ENCODE measurements around the gene TMEM92. TPM values are rescaled to one million over a fixed set of nuclear protein-coding genes. Genes with fewer than 3 reads are reported as not detected.
A peak's percentile ranks its signal among the peaks of the same experiment; 100 is the strongest.

The TMEM92 gene
- total RNA-seq, 1 donor, result 0.09 TPM

DNA sequence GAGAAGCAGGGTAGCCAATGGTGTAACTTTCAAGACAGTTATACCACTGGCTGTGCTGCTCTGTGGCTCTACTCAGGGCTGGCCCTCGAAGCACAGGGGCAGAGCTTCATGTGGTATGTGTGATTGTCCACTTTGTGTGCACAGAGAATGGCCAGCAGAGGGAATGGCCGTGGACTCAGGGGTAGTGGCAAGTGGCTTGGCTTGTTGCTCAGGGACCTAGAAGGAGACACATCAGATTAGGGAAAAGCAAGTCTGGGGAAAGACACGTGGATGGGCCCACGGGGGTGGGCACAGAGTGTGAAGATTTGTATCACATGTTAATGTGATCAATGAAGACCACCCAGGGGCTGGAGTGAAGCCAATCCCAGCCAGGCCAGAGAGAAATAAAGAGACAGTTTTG lies 51.6 kb downstream of the TMEM92 start:
- no peak overlapping the region for H3K4me3 ChIP-seq (ENCODE audit: low read depth, low read length)
- TF ChIP-seq, protein P1, sequence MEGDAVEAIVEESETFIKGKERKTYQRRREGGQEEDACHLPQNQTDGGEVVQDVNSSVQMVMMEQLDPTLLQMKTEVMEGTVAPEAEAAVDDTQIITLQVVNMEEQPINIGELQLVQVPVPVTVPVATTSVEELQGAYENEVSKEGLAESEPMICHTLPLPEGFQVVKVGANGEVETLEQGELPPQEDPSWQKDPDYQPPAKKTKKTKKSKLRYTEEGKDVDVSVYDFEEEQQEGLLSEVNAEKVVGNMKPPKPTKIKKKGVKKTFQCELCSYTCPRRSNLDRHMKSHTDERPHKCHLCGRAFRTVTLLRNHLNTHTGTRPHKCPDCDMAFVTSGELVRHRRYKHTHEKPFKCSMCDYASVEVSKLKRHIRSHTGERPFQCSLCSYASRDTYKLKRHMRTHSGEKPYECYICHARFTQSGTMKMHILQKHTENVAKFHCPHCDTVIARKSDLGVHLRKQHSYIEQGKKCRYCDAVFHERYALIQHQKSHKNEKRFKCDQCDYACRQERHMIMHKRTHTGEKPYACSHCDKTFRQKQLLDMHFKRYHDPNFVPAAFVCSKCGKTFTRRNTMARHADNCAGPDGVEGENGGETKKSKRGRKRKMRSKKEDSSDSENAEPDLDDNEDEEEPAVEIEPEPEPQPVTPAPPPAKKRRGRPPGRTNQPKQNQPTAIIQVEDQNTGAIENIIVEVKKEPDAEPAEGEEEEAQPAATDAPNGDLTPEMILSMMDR (IDR thresholded peaks at IDR 0.05; ENCODE audit: insufficient read depth, low read length), result no peak
- DNase-seq (ENCODE audit: low read depth), result no peak

DNA sequence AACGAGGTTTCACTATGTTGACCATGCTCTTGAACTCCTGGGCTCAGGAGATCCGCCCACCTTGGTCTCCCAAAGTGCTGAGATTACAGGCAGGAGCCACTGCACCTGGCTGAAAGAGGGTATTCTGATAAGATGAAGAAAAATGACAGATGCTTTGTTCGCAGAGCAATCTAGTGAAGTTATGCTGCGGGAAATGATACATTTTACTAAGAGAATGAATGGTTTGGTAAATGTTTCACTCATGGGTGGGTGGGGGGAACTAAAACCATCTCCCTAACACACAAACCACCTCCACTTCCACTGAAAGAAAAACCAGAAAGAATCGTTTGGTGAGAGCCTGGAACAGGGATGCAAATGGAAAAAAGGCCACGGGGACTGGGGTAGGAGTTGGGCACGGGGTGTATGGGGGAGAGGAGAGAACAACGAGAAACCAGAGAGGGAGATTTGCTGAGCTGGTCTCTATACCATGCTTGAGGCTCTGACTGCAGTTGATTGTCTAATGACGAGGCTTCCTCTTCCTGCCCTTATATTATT lies 52.6 kb downstream of the TMEM92 start:
- no peak for DNase-seq (ENCODE audit: low read depth)
- TF ChIP-seq, protein P1 (IDR thresholded peaks at IDR 0.05; ENCODE audit: insufficient read depth, low read length), result no peak
- H3K4me3 ChIP-seq (ENCODE audit: low read depth, low read length), result no peak overlapping the region

DNA sequence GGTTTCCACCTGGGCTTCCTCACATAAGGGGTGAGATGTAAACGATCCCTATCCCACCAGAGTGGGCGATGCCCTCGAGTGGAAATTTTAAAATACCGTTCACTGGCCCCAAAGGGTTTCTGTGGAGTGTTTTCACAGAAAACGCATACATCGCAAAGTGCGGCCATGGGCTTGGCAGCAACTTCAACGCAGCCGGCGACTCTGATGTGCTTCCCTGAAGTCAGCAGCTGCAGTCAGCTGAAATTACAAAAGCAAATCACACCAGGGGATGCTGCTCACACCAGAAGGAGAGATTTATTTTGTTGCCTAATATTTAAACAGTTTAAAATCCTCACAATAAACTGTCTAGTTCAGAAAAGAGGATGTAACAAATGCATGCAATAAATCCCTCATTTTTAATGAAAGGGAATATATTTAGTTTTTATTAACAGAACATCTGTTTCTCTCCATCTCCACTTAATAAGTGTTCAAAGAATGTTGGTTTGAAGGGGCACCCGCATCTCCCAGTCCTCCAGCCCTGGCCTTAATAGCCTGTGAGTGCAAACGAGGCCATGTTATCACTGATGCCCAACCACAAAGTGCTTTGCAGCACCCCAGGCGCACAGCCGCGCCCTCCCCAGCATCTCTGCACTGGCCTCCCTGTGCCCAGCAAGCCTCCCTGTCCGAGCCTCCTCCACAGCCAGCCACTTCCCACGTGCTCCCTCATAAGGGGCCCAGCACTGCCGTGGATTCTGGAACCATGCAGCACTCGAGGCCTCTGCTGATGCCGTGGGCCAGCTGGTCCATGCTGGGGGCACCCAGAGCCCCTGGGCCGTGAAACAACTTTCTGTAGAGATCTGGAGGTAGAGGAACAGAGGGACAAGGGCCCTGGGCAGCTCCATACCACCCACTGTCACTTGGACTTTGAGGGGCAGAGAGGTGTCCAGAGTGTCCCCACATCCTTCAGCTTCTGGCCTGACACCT lies 54.4 kb downstream of the TMEM92 start:
- H3K4me3 ChIP-seq (ENCODE audit: low read depth, low read length), result no peak overlapping the region
- DNase-seq (ENCODE audit: low read depth), result no peak
- TF ChIP-seq, protein P1 (IDR thresholded peaks at IDR 0.05; ENCODE audit: insufficient read depth, low read length), result no peak

DNA sequence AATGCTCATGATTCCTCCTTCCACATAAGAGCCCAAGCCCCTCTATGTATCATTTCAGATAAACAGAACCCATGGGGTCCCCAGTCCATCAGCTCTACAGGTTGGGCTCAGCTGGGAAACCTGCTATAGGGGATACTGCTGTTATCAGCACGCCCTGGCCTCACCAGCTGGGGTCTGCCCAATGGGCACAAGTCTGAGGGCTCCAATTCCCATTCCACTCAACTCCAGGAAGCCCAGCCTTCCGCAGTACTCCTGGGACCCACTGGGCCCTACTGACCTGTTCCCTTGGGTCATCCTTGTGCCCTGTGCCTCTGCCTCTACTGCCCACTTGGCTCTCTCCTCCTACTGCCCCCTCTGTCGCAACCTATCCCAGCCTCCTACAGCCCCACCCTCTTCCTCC lies 55.5 kb downstream of the TMEM92 start:
- TF ChIP-seq, protein P1 (IDR thresholded peaks at IDR 0.05; ENCODE audit: insufficient read depth, low read length), result no peak
- H3K4me3 ChIP-seq (ENCODE audit: low read depth, low read length), result no peak overlapping the region

DNA sequence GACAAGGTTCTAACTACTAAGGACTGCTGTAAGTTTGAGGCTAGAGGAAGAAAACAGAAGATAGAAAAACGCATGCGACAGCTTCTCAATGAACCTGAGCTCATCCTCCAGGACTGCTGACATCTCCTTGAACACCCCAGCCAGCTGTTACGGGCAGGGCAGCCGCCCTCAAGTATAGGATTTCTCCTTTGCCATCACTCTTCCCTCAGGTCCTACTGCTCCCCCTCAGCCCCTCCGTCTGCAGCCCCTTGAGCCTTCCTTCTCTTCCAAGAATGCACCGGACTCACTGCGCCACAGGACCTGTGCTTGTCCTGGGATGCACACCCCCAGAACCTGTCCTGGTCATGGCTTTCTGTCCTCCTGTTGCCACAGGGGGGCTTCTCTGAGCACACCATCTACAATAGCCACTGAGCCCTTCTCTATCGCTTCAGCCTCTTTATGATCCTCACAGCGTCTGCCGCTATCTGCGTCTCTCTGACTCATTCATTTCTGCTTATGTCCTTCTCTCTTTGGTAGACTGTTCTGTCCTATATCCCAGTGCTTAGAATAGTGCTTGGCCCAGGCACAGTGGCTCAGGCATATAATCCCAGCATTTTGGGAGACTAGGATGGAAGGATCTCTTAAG lies 56.0 kb downstream of the TMEM92 start:
- TF ChIP-seq, protein P1 (IDR thresholded peaks at IDR 0.05; ENCODE audit: insufficient read depth, low read length), result no peak

More for the DNA sequence above, 55.5 kb downstream of the TMEM92 start:
- peak; percentile 21 for DNase-seq (ENCODE audit: low read depth)

More for the DNA sequence above, 56.0 kb downstream of the TMEM92 start:
- no peak for DNase-seq (ENCODE audit: low read depth)
- no peak overlapping the region for H3K4me3 ChIP-seq (ENCODE audit: low read depth, low read length)

Small RNAs within 50 kb of the gene (small RNA-seq; reads per million reads assigned to genes)
- gene SUMO2P7, result not detected

Other genes with a start within 250 kb of the TMEM92 start
- gene ITGA3, start 218.4 kb upstream of the TMEM92 start, total RNA-seq (ENCODE audit: low replicate concordance), result 16.1 and 35.1 TPM in 2 replicates
- gene PDK2, start 179.1 kb upstream of the TMEM92 start, total RNA-seq (ENCODE audit: low replicate concordance), result 13.2 and 37.8 TPM in 2 replicates
- gene SAMD14, start 144.3 kb upstream of the TMEM92 start, total RNA-seq (ENCODE audit: low replicate concordance), result 1.6 and 5.1 TPM in 2 replicates
- 59.3 and 85.4 TPM in 2 replicates for gene PPP1R9B, start 123.8 kb upstream of the TMEM92 start, total RNA-seq (ENCODE audit: low replicate concordance)
- 0.65 and 0.90 TPM in 2 replicates for gene SGCA, start 108.5 kb upstream of the TMEM92 start, total RNA-seq (ENCODE audit: low replicate concordance)
- 2,633 and 16,513 TPM in 2 replicates for gene COL1A1, start 72.8 kb upstream of the TMEM92 start, total RNA-seq (ENCODE audit: low replicate concordance)
- gene XYLT2, start 71.7 kb downstream of the TMEM92 start, total RNA-seq (ENCODE audit: low replicate concordance), result 16.3 and 33.9 TPM in 2 replicates
- 64.3 and 77.3 TPM in 2 replicates for gene MRPL27, start 98.7 kb downstream of the TMEM92 start, total RNA-seq (ENCODE audit: low replicate concordance)
- 9.1 TPM in 1 of 2 replicates, not detected in the other for gene EME1, start 98.8 kb downstream of the TMEM92 start, total RNA-seq (ENCODE audit: low replicate concordance)
- gene LRRC59, start 123.1 kb downstream of the TMEM92 start, total RNA-seq (ENCODE audit: low replicate concordance), result 60.3 and 126 TPM in 2 replicates
- gene ACSF2, start 151.8 kb downstream of the TMEM92 start, total RNA-seq (ENCODE audit: low replicate concordance), result 15.7 and 273 TPM in 2 replicates
- not detected in 2 replicates for gene CHAD, start 194.4 kb downstream of the TMEM92 start, total RNA-seq (ENCODE audit: low replicate concordance)
- 25.8 and 35.4 TPM in 2 replicates for gene RSAD1, start 204.4 kb downstream of the TMEM92 start, total RNA-seq (ENCODE audit: low replicate concordance)
- gene MYCBPAP, start 234.0 kb downstream of the TMEM92 start, total RNA-seq (ENCODE audit: low replicate concordance), result 0.99 and 1.7 TPM in 2 replicates

All from fibroblast of the aortic adventitia (primary cell).